HuH-7 (cell line): ENCODE measurements around the gene HSPA4L.

Source experiments
- DNase-seq: peaks from one replicate; pipeline ENCODE4 v3.0.0; 2011; ENCODE audit warnings: low spot score

Gene HSPA4L

DNA sequence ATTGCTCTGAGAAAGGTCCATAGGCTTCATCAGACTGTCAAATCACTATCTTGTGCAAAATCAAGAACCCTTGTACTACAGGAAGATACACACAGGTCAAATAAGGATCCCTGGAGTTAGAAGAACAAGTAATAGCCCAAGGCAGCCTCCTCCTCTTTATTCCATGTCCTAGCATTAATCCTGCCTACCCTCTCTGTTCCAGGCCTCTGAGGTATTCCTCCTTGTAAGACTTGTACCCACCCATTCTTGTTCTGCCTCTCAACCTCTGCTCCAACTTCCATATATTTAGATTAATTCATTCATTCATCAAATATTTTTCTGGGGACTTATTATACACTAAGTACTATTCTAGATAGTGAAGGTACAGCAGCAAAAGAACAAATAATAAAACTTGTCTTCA is 88.2 kb downstream of the HSPA4L start:
- no peak for DNase-seq

- DNase-seq, result no peak
These were observed 88.6 kb downstream of the HSPA4L start for GRCh38 chr4:127870688-127871087.

DNA sequence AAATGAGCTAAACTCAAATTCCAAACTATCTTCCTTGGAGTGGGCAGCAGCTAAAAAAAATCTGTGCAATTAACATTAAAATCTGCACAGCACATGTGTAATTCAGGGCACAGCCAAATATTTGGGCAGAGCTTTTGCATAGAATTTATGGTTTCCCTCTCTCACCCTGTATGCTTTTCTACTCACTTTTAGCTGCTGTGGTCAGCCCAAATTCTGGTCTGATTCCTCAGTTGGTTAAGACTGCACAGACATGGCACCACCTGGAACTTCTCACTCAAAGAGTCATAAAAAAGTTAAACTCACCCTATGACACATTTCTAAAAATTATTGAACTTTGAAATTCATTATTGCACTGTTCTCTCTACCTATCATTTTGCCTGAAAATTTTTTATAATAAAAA is 93.7 kb downstream of the HSPA4L start:
- DNase-seq, result no peak

DNA sequence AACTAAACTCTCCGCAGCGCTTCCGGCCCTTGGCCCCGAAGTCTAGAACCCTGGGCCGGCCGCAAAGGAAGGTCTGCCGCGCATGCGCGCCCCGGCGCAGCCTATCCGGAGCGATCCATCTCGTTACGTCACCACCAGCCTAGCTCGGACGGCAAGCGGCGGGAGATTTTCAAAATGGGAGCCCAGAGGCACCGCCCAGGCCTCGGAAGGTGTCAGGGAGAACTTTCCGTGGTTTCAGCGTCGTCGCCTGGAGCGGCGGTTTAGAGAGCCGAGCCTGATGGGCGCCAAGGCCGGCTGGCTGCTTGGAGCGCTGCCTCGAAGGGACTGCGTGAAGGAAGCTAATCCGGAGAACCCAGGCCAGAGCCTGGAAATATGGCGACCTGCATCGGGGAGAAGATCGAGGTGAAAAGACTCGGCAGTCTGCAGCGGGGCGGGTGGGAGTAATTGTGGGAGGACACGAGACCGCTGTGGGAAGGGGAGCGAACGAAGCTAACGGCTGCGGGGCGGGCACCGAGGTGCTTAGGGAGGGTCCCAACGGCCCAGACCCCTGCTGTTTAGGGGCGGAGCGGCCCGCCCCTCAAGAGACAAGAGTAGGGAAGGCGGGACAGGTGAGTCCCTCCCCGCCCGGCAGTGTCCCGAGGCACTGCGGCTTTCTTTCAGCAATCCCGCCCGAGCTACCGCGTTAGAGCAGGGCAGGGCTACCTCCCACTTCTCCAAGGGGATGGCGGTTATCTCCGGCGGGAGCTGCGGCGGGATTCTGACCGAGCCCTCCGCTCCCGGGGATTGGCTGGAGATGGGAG is 98.8 kb downstream of the HSPA4L start, which contains the start of gene PLK4:
TSS of gene PLK4 (plus strand) at position 131 of the 800 bp plus-strand sequence. CDS start at position 373, 242 bp downstream.
- DNase-seq, result peak; percentile 70

DNA sequence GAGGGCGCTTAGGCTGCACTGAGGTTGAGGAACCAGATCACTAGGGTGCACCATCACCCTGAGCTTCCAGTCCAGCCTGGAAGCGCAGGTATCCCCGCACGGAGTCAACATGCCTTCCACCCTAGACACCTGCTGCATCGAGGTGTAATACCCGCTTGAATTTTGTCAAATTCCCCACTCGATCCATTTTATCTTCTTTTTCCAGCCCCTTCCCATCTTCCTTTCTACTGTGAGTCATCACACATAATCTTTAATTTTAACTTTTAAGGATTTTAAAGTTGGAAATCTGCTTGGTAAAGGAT is 99.4 kb downstream of the HSPA4L start:
- DNase-seq, result no peak

DNA sequence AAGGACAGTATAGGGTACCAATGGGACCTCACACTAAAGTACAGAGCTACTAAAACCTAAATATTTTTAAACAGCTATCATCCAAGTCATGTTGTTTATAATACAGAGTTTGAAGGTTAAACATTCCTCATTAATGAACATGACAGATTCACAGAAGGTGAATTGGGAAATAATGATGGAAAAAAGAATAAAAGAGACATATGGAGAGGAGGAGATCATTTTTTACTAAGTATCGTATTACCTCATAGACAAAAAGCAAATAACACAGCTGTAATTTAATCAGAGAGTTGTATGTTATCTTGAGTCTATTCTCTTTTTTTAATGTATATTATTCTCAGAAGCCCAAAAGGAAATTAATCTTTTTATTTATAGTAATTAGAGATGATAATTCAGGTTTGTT is 106.4 kb downstream of the HSPA4L start:
- no peak for DNase-seq

GRCh38 chr4:127889903-127890302 is 107.8 kb downstream of the HSPA4L start:
- DNase-seq, result no peak
